Islet of Langerhans (tissue), 1 donor: ENCODE measurements around the gene LCAT.
"Not testable (repeated sequence)": the region's sequence is repeated elsewhere in the genome, so short reads cannot be mapped to it uniquely, and the experiment has no call there.

Source experiments
- FAIRE-seq: peaks from one replicate; lab custom pipeline; 2011; peaks lifted over from hg19 to GRCh38; lab: Jason Lieb, UNC

Gene LCAT, protein sequence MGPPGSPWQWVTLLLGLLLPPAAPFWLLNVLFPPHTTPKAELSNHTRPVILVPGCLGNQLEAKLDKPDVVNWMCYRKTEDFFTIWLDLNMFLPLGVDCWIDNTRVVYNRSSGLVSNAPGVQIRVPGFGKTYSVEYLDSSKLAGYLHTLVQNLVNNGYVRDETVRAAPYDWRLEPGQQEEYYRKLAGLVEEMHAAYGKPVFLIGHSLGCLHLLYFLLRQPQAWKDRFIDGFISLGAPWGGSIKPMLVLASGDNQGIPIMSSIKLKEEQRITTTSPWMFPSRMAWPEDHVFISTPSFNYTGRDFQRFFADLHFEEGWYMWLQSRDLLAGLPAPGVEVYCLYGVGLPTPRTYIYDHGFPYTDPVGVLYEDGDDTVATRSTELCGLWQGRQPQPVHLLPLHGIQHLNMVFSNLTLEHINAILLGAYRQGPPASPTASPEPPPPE

GRCh38 chr16:67943619-67944504 is at the start of gene LCAT:
Gene LCAT, minus strand, starts transcription at chr16:67944120. Its CDS starts 19 bp downstream, at chr16:67944101.
- FAIRE-seq: no peak

DNA sequence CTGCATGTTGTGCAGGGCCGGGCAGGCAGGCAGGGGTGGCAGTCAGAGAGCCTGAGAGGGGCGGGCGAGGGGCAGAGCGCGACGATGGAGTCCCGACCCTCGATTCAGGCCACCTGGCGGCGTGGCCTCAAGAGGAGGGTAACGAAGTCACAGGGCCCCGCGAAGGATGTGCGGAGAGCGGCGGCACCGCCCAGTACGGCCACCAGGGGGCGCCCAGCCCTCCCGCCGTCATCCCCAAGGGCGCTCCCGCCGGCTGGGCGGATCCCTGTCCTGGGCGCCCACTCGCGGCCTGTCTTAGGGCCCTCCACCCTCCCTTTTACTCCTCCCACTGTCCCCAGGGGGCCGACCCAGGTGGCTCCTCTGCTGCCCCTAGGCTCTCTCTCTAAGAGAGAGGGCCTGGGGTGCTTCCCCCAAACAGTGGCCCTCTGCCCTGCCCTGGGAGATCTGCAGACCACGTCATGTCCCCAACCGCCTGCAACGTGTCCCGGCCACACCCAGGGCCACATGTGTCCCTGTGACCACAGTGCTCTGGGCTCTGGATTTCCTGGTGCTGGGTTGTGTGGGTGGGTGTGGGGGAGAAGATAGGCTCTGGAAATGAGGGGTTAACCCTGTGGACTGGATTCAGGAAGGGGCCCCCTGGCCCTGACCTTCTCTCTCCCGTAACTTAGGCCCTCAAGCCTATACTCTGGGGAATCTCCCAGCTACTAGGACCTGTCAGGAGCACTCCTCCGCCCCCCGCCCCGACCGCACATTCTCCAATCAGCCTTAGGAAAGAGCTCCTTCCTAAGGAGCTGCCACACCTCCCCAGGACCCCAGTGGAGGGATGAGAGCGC is 49.5 kb upstream of the LCAT start:
- FAIRE-seq: no peak

DNA sequence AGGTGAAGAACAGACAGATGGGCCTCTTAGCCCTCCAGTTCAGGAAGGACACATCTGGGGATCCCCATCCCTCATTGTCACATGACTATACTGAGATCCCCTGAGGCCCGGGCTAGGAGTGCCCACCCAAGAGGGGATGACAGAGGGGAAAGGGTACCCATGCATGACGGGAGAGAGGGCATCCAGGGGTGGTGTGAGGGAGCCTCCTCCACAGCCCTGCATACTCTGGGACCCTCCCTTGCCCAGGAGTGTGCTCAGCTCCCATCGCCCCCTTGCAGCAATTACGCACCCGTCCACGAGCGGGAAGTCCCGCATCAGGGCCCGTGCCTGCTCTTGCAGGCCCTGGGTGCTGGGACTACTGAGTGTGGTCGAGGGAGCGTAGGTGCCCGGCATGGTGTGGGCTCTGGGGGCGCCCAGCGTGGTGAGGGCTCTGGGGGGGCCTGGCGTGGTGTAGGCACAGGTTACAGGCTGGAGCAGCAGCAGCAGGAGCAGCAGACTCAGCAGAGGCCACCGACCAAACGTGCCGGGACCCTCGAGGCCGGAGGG is 48.8 kb upstream of the LCAT start:
- FAIRE-seq: no peak

GRCh38 chr16:67990018-67990386 is 46.1 kb upstream of the LCAT start:
- no peak for FAIRE-seq

DNA sequence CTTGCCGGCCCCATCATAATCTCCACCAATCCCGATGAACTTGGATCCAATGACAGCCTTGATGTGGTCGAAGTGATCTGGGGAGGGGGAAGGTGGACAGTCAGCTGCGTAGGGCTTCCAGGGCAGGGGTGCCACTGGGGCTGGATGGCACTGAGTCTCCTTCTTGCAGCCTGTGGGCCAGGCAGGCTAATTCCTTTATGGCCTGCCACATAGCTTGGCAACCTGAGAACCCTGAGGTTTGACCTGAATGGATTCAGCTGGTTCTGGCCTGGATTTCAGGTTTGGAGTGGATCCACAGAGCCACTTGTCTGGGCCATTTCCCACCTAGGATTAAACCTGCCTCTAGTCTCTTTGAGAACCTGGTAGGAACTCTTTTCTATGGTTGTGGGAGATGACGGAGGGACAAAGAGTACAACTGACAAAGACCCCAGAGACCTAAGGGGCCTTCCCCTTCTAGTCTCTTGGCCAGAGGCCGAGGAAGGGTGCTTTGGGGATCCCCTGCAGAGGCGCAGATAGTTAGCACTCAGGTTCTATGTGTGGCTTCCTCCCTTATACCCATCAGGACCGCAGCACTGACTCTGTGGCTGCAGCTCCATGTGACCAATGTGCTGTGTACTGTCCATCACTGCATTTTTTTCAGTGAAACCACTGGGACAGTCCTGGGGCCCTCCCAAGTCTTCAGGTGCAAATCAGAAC is 45.5 kb upstream of the LCAT start:
- no peak for FAIRE-seq

DNA sequence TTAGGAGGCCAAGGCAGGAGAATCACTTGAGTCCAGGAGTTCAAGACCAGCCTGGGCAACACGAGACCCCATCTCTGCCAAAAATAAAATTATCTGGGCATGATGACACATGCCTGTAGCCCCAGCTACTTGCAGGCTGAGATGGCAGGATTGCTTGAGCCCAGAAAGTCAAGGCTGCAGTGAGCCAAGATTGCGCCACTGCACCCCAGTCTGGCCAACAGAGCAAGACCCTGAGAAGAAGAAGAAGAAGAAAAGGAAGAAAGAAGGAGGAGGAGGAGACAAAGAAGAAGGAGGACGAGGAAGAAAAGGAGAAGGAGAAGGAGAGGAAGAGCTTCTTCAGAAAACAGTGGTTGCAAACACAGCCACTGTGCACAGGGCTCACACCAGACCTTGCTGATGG is 44.8 kb upstream of the LCAT start:
- FAIRE-seq: no peak

DNA sequence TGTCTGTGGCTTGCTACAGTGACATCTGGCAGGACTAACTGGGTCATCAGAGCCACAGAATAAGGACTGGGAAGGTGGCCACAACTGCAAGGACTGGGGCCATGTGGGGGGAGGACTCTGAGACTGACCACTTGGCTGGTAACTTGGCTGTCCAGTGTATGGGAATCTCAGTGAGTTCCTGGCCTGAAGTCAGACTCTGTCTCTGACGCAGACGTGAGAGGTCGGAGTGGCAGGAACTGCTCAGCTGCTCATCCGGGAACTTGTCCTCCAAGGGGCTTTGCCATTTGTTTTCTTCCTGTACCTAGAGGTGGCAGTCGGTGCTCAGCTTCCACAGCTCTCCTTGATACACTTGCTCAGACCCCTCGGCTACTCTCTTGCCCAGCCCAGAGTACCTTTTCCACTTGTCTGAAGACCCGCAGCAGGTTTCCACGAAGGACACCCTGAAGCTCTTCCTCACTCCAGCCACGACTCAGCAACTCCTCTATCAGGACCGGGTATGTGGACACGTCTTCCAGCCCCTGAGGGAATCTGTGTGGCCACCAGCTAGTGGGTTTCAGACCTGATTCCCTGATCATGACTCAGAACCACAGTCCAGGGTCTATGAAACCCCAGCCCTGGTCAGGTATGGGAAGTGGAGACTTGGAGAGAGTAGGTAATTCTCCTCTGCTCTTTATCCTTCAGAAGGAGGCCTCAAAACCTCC is 43.7 kb upstream of the LCAT start:
- no peak for FAIRE-seq

GRCh38 chr16:67986949-67987348 is 43.0 kb upstream of the LCAT start:
- no peak for FAIRE-seq

- no peak for FAIRE-seq
Observed at GRCh38 chr16:67982011-67982696, 38.2 kb upstream of the LCAT start.

DNA sequence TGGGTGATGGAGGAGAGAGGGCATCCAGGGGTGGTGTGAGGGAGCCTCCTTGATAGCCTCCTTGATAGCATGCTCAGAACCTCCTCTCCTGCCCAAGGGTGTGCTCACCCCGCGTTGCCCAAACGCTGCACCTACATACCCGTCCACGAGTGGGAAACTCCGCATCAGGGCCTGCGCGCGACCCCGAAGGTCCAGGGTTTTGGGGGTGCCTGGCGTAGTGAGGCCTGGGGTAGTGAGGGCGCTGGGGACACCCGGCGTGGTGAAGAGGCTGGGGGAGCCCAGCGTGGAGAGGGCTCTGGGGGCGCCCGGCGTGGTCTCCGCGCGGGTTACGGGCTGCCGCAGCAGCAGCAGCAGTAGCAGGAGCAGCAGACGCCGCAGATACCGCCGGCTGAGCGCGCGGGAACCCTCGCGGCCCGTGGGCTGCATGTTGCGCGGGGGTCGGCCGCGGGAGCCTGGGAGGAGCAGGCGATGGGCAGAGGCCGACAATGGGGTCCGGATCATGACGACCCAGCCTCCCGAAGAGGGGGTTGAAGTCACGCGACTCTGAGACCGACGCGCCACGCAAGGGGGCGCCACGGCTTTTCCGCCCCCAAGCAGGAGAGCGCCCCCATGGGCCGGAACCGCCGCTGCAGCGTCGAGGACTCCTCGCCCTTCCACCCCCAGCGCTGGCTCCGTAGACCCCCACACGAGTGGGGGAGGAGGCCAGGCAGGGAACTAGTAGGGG is 36.2 kb upstream of the LCAT start, which contains the start of gene DPEP3:
TSS of gene DPEP3 (minus strand) at position 545 of the 724 bp plus-strand sequence. CDS start at position 426, 119 bp downstream.
- FAIRE-seq: no peak

DNA sequence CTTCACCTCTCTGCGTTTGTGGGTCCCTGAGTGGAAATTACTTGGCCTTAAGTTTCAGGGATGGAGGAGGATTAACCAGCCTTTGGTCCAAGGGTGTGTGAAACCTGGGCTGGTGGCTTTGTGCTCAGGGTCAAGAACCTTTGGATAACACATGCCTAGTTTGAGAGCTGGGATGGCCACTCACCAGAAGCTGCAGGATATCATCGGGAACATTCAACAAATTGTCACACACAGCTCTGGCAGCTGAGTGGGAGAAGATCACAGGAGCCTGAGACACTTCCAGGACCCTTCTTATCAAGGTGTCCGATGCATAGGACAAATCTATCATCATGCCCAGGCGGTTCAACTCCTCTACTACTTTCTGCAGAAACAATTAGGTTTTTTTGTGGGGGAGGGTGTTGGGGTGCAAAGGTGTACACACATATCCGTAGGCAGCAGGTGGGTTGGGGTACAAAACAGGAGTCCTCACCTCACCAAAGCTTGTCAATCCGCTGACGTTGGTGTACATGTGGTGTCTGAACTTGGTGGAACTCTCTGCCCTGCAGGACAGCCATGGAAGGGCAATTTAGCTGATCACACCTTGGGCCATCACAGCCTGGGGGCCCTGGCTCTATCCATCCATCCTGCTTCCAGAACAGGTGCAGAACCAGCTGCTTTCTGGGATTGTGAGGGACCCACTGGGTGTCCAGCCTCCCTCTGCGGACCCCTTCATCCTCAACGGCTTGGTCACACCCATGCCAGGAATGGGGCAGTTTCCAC is 33.7 kb upstream of the LCAT start:
- FAIRE-seq: no peak

- FAIRE-seq: no peak
Observed at GRCh38 chr16:67977005-67977404, 33.1 kb upstream of the LCAT start.

GRCh38 chr16:67976205-67976604 is 32.3 kb upstream of the LCAT start:
- FAIRE-seq: no peak

GRCh38 chr16:67975321-67976105 is 31.6 kb upstream of the LCAT start:
- no peak for FAIRE-seq

DNA sequence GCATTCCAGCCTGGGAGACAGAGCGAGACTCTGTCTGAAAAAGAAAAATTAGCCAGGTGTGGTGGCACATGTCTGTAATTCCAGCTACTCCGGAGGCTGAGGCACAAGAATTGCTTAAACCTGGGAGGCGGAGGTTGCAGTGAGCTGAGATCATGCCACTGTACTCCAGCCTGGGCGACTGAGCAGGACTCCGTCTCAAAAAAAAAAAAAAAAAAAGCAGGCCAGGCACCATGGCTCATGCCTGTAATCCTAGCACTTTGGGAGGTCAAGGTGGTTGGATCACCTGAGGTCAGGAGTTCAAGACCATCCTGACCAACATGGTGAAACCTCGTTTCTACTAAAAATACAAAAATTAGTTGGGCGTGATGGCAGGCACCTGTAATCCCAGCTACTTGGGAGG is 28.4 kb upstream of the LCAT start:
- FAIRE-seq: not testable (repeated sequence)

- FAIRE-seq: no peak
Observed at GRCh38 chr16:67971111-67971510, 27.2 kb upstream of the LCAT start.

- FAIRE-seq: no peak
Observed at GRCh38 chr16:67969254-67970039, 25.5 kb upstream of the LCAT start.
